IMR-90 (cell line): Measurements from ENCODE around the gene FBXO28. TPM values are rescaled to one million over a fixed set of nuclear protein-coding genes. Genes with fewer than 3 reads are reported as not detected.

ENCODE experiments used
- BHLHE40 ChIP-seq: fragments of 150-350 bp; IDR thresholded peaks from 2 replicates; pipeline ENCODE4 v1.6.1; 2016; ENCODE audit warnings: mild to moderate bottlenecking, low read depth, low read length
- CEBPB ChIP-seq: IDR thresholded peaks from 2 replicates; pipeline ENCODE4 v1.6.1; 2012; ENCODE audit warnings: low read depth, low read length, improper control_type of control experiment
- CHD1 ChIP-seq: IDR thresholded peaks from 2 replicates; pipeline ENCODE4 v1.6.1; 2012; ENCODE audit warnings: low read depth, low read length, improper control_type of control experiment
- MAFK ChIP-seq: IDR thresholded peaks from 2 replicates; pipeline ENCODE4 v1.6.1; 2012; ENCODE audit warnings: low read depth, low read length, improper control_type of control experiment
- POLR2A ChIP-seq: IDR thresholded peaks from 2 replicates; pipeline ENCODE4 v1.6.1; 2012; ENCODE audit warnings: mild to moderate bottlenecking, low read depth, low read length
- SMC3 ChIP-seq: fragments of 150-350 bp; IDR thresholded peaks from 2 replicates; pipeline ENCODE4 v1.6.1; 2016; ENCODE audit warnings: low read depth, mild to moderate bottlenecking, antibody characterized with exemption, low read length, moderate library complexity
- USF2 ChIP-seq: fragments of 150-350 bp; IDR thresholded peaks from 2 replicates; pipeline ENCODE4 v1.6.1; 2017; ENCODE audit warnings: mild to moderate bottlenecking, antibody characterized with exemption, low read length, low read depth
- polyA plus RNA-seq, 3 experiments: library from polyadenylated mRNA; depleted of rRNA; stranded (reverse); fragments of >200 nt; gene quantifications; 2 replicates each; pipeline ENCODE4 v1.2.3, GENCODE V29; 2012; ENCODE audit warnings: low replicate concordance in 1 of 3
- total RNA-seq: library from RNA; depleted of rRNA; stranded (reverse); fragments of >200 nt; gene quantifications from 2 replicates; pipeline ENCODE4 v1.2.3, GENCODE V29; 2012

The FBXO28 gene
- total and polyA plus RNA-seq, 2 of the 4 experiments (the other 2 are of a cell fraction): 11.6 to 22.6 TPM

- TF ChIP-seq USF2: no peak
- no peak; the same call in 1 of the 2 replicates for TF ChIP-seq CHD1
- peak; percentile 90 for TF ChIP-seq POLR2A
- TF ChIP-seq MAFK: no peak
- TF ChIP-seq SMC3: no peak
- TF ChIP-seq CEBPB: no peak
- no peak for TF ChIP-seq BHLHE40
Observed at GRCh38 chr1:224113918-224114786, at the start of gene FBXO28 (continued).
